Measurements from ENCODE around the gene CDH2.
A peak's percentile ranks its signal among the peaks of the same experiment; 100 is the strongest.

DNA sequence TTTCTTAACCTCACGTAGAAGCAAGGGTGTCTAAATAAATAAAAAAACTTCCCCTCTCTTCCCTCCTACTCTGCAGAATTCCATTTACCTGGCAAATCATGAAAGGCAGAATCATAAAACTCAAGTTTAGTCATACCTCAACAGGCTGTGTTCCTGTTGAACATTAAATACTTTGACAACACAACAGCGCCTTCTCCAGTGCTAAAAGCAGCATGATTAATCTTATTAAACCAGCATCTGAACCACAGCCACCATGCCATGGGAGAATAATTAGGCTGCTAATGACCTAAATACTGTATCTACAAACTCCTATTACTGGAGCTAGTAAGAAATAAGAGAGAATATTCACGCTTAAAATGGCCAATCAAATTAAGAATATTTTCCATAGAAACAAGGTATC lies 68.1 kb downstream of the CDH2 start:
- TF ChIP-seq, protein P1, sequence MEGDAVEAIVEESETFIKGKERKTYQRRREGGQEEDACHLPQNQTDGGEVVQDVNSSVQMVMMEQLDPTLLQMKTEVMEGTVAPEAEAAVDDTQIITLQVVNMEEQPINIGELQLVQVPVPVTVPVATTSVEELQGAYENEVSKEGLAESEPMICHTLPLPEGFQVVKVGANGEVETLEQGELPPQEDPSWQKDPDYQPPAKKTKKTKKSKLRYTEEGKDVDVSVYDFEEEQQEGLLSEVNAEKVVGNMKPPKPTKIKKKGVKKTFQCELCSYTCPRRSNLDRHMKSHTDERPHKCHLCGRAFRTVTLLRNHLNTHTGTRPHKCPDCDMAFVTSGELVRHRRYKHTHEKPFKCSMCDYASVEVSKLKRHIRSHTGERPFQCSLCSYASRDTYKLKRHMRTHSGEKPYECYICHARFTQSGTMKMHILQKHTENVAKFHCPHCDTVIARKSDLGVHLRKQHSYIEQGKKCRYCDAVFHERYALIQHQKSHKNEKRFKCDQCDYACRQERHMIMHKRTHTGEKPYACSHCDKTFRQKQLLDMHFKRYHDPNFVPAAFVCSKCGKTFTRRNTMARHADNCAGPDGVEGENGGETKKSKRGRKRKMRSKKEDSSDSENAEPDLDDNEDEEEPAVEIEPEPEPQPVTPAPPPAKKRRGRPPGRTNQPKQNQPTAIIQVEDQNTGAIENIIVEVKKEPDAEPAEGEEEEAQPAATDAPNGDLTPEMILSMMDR (conservative IDR thresholded peaks at IDR 0.05 in 1 of 2, IDR thresholded peaks at IDR 0.05 in 1 of 2; ENCODE audit: extremely low read depth in 1 of 2, insufficient read depth in 1 of 2, low read depth in 1 of 2, low read length in 2 of 2) = peak in 1 of 2 donors; percentile 26
- no peak for TF ChIP-seq EZH2 (IDR thresholded peaks at IDR 0.05; ENCODE audit: borderline replicate concordance, low read length)
